ENCODE data around the gene DFFB.
"Not testable (repeated sequence)": the region's sequence is repeated elsewhere in the genome, so short reads cannot be mapped to it uniquely, and the experiment has no call there.

The DFFB gene

DNA sequence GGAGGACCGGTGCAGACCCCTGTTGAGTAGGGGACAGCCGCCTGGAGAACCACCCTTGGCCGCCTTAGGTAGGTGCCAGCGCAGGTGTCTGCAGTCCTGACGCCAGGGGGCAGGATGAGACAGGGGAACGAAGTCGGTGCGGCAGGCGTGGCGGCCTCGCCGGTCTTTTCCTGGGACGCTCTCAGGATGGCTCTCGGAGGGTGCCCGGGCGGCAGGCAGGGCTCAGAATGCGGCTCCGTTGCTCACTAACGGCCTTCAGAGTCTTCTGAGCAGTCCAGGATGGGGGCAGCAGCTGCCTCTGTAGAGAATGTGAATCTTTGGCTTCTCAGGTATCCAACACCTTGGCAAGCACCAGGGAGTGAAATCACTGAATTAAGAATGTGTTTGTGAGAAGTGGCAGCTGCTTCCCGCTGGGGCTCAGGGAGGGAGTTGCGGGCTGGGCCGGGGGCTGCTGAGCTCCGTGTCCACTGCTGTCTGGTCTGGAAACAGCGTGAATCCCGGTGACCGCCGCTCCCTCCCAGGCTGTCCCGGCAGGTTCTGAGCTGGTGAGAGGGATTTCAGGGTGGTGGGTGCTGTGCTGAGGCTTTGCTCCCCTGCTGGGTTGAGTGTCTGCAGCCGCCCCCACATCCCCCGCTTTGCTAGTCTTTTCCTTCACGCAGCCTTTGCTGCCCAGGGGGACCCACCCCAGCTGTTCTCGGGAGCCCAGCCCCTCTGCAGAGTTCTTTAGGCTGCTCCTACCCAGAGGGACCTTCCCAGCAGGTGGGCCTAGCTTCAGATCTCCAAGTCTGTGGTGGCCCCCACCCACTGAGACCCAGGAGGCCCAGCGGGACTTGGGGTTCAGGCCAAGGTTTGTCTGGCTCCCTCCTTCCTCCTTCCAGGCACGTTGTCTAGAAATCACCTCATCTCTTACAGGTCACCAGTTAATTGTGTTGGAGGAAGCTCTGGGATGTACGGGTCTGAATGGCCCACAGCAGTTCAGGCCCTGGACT lies 53.9 kb downstream of the DFFB start:
- DNase-seq = peak; percentile 84 to 85

- no peak for DNase-seq
These were observed 54.9 kb downstream of the DFFB start for GRCh38 chr1:3911981-3912808.

GRCh38 chr1:3912809-3913685 lies 55.8 kb downstream of the DFFB start:
- no peak for DNase-seq

- no peak for DNase-seq
These were observed 57.1 kb downstream of the DFFB start for GRCh38 chr1:3914331-3914851.

DNA sequence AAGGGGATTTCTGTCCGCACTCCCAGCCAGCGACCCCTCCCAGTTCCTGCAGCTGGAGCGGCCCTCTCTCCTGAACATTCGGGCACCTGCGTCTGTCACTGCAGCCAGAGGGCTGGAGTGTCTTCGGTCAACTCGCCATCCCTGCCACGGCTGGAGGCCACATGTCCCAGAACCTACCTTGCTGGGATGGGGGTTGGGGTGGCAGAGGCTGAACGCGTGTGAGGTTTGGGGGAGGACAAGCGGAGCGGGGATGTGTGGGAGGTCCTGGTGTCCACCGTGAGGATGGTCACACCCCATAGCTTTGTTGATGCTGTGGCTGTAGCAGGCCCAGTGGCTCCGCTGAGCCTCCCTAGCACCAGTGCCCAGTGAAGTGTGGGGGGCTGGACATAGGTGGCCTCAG lies 57.6 kb downstream of the DFFB start:
- DNase-seq = no peak

DNA sequence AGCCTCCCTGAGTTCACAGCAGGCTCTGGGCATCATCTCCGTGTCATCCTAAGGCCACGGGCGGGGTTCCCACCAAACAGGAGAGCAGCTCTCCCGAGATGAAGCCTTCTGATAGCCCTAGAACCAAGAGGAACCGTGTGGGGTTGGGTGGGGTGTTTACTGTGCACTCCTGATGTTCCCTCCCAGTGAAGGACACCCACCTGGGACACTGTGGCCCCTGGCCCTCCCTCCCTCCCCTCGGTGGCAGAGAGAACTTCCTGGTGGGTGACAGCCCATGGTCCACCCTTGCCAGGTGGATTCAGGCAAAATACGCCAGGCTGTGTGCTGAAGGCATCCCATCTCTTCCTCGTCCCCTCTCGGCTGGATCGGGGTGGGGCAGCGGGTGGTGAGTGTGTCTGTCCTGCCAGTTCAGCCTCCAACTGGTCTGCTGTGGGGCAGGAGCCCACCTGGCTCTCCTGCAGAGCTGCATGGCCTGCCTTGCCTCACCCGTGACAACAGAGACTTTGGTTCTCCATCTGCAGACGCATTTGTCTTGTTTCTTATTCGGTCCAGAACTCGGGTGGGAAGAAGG lies 58.4 kb downstream of the DFFB start:
- DNase-seq = no peak

DNA sequence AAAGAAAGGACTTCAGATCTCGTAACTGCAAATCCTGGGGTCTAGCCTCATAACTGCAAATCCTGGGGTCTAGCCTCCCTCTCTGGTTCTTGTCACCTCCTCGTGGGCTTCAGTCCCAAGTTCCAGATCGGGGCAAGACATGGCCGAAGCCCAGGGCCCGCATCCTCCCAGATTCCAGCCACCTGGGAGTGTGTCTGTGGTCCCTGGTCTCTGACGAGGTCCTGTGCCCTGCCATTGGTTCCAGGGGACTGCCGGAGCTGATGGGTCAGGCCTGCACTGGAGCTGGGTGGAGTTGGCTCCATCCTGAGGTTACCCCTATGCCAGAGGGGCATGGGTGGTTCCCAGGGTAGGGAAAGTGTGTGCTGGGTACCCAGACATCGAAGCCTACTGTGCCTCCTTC lies 60.5 kb downstream of the DFFB start:
- no peak for DNase-seq

GRCh38 chr1:3918359-3918758 lies 61.1 kb downstream of the DFFB start:
- DNase-seq = not testable (repeated sequence)

- DNase-seq = no peak
These were observed 61.8 kb downstream of the DFFB start for GRCh38 chr1:3918966-3919611.

DNA sequence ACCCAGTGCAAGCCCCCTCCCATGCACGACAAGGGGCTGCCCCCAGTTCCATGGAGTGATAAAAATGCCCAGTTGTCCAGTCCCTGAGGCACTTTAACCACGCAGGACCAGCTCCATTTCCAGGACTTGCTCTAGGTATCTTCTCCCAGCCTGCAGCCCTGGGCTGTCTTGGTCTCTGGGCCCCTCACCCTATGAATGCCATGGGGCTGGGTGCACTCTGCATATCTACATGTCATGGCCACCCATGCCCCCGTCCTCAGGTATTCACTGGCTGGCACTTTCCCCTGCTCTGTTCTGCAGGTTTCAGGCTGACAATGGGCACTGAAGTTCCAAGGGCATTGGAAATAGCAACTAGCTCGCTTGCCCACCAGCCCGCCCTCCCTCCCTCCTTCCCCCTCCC lies 62.4 kb downstream of the DFFB start:
- no peak for DNase-seq

DNA sequence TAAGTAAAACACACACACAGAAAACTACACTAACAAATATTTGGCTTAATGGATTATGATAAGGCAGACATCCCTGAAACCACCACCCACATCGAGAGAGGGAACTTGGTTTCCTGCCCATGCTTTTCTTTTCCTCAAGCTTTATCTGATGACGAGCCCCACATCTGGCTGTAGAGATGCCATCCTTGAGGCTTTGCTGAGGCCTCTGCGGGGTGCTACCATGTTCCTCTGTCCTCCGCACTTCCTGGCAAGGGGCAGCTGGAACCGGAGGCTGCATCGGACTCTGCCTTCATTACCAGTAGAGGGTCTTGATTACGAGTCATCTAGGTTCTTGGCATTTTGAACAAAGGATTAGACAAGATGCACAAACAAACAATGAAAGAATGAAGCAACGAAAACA lies 64.5 kb downstream of the DFFB start:
- DNase-seq = no peak

- no peak for DNase-seq
These were observed 65.0 kb downstream of the DFFB start for GRCh38 chr1:3922201-3922725.

DNA sequence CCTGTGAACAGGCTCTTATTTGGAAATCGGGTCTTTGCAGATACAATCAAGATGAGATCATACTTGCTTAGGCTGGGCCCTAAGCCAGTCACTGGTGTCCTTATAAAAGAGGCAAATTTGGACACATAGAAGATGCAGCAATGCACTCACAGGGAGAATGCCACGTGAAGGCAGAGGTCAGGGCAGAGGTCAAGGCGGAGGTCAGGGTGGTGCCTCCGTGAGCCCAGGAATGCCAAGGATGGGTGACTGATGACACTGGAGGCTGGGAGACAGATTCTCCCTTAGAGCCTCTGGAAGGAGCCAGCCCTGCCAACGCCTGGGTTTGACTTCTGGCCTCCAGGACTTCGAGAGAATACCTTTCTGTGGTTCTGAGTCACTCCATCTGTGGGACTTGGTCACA lies 65.6 kb downstream of the DFFB start:
- DNase-seq = no peak

- no peak for DNase-seq
These were observed 66.3 kb downstream of the DFFB start for GRCh38 chr1:3923378-3924185.

DNA sequence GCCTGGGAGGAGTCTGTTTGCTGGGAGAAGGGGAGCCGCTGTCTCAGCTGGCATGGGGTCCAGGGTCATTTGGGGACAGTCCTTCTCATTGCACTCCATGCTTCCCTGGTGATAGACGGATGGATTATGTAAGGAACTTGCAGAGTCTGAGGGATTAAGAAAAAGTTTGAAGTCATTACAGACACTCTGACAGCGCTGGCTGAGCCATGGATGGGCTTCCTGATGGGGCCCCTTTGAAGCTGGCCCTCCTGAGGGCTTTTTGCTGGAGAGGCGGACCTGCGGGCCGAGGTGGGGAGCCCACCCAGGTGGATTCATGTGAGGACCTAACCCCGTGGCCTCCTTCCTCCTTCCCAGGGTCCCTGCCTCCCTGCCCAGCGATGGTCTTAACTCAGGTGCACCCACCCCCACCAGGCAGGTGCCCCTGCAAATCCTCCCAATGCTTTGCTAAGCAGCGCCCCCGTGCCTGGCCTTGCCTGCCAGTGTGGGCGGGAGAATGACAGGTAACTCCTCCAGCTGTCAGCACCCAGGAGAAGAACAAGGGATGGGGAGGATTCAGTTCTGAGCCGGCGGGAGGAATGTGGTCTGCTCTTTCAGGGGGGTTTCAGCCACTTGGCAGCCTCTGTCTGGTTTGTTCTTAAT lies 67.0 kb downstream of the DFFB start:
- DNase-seq = no peak

- no peak for DNase-seq
These were observed 67.5 kb downstream of the DFFB start for GRCh38 chr1:3924825-3925220.

- no peak for DNase-seq
These were observed 68.0 kb downstream of the DFFB start for GRCh38 chr1:3925256-3925655.

- DNase-seq = no peak
These were observed 68.5 kb downstream of the DFFB start for GRCh38 chr1:3925762-3926161.

DNA sequence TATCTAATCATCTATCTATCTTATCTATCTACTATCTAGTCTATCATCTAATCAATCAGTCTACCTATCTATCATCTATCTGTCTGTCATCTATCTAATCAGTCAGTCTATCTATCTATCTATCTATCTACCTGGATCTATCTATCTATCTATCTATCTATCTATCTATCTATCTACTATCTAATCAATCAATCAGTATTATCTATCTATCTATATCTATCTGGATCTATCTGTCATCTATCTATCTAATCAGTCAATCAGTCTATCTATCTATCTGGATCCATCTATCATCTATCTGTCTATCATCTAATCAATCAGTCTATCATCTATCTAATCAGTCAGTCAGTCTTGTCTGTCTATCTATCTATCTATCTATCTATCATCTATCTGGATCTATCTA lies 69.7 kb downstream of the DFFB start:
- DNase-seq = no peak

DNA sequence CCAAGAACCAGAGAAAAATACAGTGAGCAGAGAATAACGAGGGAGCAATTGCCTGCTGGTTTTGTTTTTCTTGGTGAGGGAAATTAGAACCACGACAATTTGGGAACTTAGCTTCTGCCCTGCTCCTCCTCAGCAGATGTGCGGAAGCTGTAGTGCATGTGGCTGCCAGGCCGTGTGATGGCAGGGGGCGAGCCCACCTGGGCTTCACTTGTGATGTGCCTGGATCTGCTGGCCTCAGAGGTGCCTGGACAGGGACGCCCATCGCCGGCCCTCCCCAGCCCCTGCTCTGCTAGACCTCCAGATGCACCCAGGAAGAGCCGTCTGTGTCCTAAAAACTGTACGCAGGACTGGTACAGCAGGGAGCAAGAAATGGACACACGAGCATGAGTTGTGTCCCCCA lies 71.3 kb downstream of the DFFB start:
- no peak for DNase-seq
